WTC11 (cell line): Measurements from ENCODE around the gene FZD2. TPM values are rescaled to one million over a fixed set of nuclear protein-coding genes. Genes with fewer than 3 reads are reported as not detected.

ENCODE experiments used
- ATAC-seq: fragments of 200-7000 bp; cut with Tn5 transposase; 2 replicates; pipeline ENCODE4 v1.10.0; 2021; ENCODE audit warnings: mild to moderate bottlenecking, moderate library complexity
- CTCF ChIA-PET: fragments of 300-600 bp; sonication (Branson Sonifier 250); formaldehyde crosslinking; loops from one replicate; lab custom pipeline; 2021; ENCODE audit warnings: antibody characterized with exemption; lab: Charles Lee
- POLR2A ChIA-PET: fragments of 350-600 bp; sonication (Branson Sonifier 250); formaldehyde crosslinking; loops from one replicate; lab custom pipeline; 2021; ENCODE audit warnings: antibody characterized with exemption; lab: Charles Lee
- DNase-seq: peaks from one replicate; pipeline ENCODE4 v3.0.0; 2021; ENCODE audit warnings: low spot score
- H3K27ac Mint-ChIP-seq: 2 replicates; pipeline ENCODE4 v1.8.0; 2021; ENCODE audit warnings: mixed read lengths
- H3K27me3 Mint-ChIP-seq: 2 replicates; pipeline ENCODE4 v1.8.0; 2021; ENCODE audit warnings: low read depth, mild to moderate bottlenecking, moderate library complexity, mixed read lengths
- H3K36me3 Mint-ChIP-seq: 2 replicates; pipeline ENCODE4 v1.8.0; 2021; ENCODE audit warnings: mixed read lengths
- H3K4me1 Mint-ChIP-seq: 2 replicates; pipeline ENCODE4 v1.8.0; 2022; ENCODE audit warnings: mixed read lengths
- H3K4me3 Mint-ChIP-seq: 2 replicates; pipeline ENCODE4 v1.8.0; 2021; ENCODE audit warnings: mild to moderate bottlenecking, moderate library complexity, mixed read lengths
- H3K9me3 Mint-ChIP-seq: 2 replicates; pipeline ENCODE4 v1.8.0; 2021; ENCODE audit warnings: mixed read lengths
- CBFB ChIP-seq: sonication (generic); formaldehyde crosslinking; IDR thresholded peaks from 2 replicates; pipeline ENCODE4 v1.8.1; 2022; ENCODE audit warnings: mild to moderate bottlenecking, low read depth, missing genetic modification reagents
- NFATC4 ChIP-seq: fragments of 250-450 bp; sonication (Bioruptor Pico); IDR thresholded peaks from 2 replicates; pipeline ENCODE4 v1.9.0; 2021; ENCODE audit warnings: mild to moderate bottlenecking
- ZNF396 ChIP-seq: fragments of 250-450 bp; sonication (Bioruptor Pico); IDR thresholded peaks from 2 replicates; pipeline ENCODE4 v1.8.0; 2021; ENCODE audit warnings: mild to moderate bottlenecking, moderate library complexity, borderline replicate concordance
- total RNA-seq: library from RNA; stranded (reverse); gene quantifications from 3 replicates; pipeline ENCODE4 v1.2.3, GENCODE V29; 2021
- TF ChIP-seq, protein P1 (sequence below): sonication (generic); formaldehyde crosslinking; IDR thresholded peaks from 2 replicates; pipeline ENCODE4 v1.8.1; 2022; ENCODE audit warnings: low read depth, missing genetic modification reagents, borderline replicate concordance
- TF ChIP-seq, protein P2 (sequence below): sonication (generic); formaldehyde crosslinking; IDR thresholded peaks from 2 replicates; pipeline ENCODE4 v1.8.0; 2023; ENCODE audit warnings: mild to moderate bottlenecking, missing genetic modification reagents
- TF ChIP-seq, protein P3 (sequence below): sonication (generic); formaldehyde crosslinking; IDR thresholded peaks from 2 replicates; pipeline ENCODE4 v1.8.0; 2022; ENCODE audit warnings: mild to moderate bottlenecking, missing genetic modification reagents
- TF ChIP-seq, protein P4 (sequence below): sonication (generic); formaldehyde crosslinking; IDR thresholded peaks from 2 replicates; pipeline ENCODE4 v1.8.0; 2023; ENCODE audit warnings: missing genetic modification reagents
- TF ChIP-seq, protein P5 (sequence below): fragments of 250-450 bp; sonication (Bioruptor Pico); IDR thresholded peaks from 2 replicates; pipeline ENCODE4 v1.8.0; 2021; ENCODE audit warnings: mild to moderate bottlenecking
- TF ChIP-seq, protein P6 (sequence below): sonication (generic); formaldehyde crosslinking; IDR thresholded peaks from 2 replicates; pipeline ENCODE4 v1.8.1; 2022; ENCODE audit warnings: missing genetic modification reagents, borderline replicate concordance
- TF ChIP-seq, protein P7 (sequence below): sonication (generic); formaldehyde crosslinking; IDR thresholded peaks from 2 replicates; pipeline ENCODE4 v1.8.0; 2023; ENCODE audit warnings: missing genetic modification reagents, mild to moderate bottlenecking, borderline replicate concordance

The FZD2 gene
- total RNA-seq, 1 experiment from 2014 or later: 42.8 TPM

DNA sequence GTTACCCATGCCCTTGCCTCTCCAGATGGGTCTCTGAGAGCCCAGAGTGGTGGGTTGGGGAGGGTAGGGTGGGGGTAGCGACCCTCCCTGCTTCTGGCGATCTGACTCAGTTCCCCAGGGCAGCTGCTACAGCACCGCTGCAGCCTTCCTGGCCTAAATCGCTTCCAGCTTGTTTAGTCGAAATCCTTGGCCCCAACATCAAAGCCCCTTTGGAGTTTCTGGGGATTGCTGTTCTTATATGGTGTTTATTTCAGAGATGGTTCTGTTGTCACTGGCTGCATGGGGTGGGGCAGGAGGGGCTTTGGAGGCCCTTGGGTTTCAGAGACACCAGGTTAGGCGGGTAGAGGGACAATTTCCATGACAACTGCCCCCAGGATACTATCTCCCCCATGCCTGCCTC, 35.9 kb downstream of the FZD2 start (continued):
- TF ChIP-seq, protein P1, sequence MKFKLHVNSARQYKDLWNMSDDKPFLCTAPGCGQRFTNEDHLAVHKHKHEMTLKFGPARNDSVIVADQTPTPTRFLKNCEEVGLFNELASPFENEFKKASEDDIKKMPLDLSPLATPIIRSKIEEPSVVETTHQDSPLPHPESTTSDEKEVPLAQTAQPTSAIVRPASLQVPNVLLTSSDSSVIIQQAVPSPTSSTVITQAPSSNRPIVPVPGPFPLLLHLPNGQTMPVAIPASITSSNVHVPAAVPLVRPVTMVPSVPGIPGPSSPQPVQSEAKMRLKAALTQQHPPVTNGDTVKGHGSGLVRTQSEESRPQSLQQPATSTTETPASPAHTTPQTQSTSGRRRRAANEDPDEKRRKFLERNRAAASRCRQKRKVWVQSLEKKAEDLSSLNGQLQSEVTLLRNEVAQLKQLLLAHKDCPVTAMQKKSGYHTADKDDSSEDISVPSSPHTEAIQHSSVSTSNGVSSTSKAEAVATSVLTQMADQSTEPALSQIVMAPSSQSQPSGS (CRISPR knock-in tag): no peak
- TF ChIP-seq NFATC4: no peak

DNA sequence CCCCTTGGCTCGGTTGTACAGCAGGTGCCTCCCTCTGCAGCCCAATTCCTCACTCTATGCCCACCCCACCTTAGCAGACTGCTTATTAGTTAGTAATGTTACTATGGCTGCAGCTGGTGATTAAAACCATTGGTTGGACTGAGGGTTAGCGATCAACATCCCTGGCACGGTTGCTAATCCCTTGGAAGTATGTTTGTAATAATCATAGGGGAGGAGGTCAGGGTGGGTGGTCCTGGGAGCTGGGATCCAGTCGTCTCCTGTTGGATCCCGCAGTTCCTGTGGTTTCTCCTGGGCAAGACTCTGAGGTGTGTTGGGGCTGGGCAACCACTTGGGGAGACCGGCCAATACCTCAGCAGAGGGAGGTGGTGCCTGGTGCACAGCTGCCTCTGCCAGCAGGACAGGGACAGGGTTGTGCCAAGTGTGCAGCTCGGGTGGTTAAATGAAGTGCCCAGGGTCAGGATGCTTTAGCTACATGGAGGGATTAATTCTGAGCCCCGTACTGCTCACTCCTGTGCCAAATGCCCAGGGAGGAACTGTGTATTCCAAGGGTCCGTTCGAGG, 38.0 kb downstream of the FZD2 start:
- TF ChIP-seq CBFB (no peak), ZNF396 (CRISPR knock-in tag) (no peak)
- TF ChIP-seq, protein P2, sequence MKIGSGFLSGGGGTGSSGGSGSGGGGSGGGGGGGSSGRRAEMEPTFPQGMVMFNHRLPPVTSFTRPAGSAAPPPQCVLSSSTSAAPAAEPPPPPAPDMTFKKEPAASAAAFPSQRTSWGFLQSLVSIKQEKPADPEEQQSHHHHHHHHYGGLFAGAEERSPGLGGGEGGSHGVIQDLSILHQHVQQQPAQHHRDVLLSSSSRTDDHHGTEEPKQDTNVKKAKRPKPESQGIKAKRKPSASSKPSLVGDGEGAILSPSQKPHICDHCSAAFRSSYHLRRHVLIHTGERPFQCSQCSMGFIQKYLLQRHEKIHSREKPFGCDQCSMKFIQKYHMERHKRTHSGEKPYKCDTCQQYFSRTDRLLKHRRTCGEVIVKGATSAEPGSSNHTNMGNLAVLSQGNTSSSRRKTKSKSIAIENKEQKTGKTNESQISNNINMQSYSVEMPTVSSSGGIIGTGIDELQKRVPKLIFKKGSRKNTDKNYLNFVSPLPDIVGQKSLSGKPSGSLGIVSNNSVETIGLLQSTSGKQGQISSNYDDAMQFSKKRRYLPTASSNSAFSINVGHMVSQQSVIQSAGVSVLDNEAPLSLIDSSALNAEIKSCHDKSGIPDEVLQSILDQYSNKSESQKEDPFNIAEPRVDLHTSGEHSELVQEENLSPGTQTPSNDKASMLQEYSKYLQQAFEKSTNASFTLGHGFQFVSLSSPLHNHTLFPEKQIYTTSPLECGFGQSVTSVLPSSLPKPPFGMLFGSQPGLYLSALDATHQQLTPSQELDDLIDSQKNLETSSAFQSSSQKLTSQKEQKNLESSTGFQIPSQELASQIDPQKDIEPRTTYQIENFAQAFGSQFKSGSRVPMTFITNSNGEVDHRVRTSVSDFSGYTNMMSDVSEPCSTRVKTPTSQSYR (CRISPR knock-in tag): no peak
- TF ChIP-seq, protein P3, sequence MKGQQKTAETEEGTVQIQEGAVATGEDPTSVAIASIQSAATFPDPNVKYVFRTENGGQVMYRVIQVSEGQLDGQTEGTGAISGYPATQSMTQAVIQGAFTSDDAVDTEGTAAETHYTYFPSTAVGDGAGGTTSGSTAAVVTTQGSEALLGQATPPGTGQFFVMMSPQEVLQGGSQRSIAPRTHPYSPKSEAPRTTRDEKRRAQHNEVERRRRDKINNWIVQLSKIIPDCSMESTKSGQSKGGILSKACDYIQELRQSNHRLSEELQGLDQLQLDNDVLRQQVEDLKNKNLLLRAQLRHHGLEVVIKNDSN: no peak
- TF ChIP-seq, protein P4, sequence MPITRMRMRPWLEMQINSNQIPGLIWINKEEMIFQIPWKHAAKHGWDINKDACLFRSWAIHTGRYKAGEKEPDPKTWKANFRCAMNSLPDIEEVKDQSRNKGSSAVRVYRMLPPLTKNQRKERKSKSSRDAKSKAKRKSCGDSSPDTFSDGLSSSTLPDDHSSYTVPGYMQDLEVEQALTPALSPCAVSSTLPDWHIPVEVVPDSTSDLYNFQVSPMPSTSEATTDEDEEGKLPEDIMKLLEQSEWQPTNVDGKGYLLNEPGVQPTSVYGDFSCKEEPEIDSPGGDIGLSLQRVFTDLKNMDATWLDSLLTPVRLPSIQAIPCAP (CRISPR knock-in tag): no peak
- TF ChIP-seq, protein P5, sequence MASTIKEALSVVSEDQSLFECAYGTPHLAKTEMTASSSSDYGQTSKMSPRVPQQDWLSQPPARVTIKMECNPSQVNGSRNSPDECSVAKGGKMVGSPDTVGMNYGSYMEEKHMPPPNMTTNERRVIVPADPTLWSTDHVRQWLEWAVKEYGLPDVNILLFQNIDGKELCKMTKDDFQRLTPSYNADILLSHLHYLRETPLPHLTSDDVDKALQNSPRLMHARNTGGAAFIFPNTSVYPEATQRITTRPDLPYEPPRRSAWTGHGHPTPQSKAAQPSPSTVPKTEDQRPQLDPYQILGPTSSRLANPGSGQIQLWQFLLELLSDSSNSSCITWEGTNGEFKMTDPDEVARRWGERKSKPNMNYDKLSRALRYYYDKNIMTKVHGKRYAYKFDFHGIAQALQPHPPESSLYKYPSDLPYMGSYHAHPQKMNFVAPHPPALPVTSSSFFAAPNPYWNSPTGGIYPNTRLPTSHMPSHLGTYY (CRISPR knock-in tag): no peak
- TF ChIP-seq, protein P6, sequence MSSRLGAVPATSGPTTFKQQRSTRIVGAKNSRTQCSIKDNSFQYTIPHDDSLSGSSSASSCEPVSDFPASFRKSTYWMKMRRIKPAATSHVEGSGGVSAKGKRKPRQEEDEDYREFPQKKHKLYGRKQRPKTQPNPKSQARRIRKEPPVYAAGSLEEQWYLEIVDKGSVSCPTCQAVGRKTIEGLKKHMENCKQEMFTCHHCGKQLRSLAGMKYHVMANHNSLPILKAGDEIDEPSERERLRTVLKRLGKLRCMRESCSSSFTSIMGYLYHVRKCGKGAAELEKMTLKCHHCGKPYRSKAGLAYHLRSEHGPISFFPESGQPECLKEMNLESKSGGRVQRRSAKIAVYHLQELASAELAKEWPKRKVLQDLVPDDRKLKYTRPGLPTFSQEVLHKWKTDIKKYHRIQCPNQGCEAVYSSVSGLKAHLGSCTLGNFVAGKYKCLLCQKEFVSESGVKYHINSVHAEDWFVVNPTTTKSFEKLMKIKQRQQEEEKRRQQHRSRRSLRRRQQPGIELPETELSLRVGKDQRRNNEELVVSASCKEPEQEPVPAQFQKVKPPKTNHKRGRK: no peak
- TF ChIP-seq, protein P7, sequence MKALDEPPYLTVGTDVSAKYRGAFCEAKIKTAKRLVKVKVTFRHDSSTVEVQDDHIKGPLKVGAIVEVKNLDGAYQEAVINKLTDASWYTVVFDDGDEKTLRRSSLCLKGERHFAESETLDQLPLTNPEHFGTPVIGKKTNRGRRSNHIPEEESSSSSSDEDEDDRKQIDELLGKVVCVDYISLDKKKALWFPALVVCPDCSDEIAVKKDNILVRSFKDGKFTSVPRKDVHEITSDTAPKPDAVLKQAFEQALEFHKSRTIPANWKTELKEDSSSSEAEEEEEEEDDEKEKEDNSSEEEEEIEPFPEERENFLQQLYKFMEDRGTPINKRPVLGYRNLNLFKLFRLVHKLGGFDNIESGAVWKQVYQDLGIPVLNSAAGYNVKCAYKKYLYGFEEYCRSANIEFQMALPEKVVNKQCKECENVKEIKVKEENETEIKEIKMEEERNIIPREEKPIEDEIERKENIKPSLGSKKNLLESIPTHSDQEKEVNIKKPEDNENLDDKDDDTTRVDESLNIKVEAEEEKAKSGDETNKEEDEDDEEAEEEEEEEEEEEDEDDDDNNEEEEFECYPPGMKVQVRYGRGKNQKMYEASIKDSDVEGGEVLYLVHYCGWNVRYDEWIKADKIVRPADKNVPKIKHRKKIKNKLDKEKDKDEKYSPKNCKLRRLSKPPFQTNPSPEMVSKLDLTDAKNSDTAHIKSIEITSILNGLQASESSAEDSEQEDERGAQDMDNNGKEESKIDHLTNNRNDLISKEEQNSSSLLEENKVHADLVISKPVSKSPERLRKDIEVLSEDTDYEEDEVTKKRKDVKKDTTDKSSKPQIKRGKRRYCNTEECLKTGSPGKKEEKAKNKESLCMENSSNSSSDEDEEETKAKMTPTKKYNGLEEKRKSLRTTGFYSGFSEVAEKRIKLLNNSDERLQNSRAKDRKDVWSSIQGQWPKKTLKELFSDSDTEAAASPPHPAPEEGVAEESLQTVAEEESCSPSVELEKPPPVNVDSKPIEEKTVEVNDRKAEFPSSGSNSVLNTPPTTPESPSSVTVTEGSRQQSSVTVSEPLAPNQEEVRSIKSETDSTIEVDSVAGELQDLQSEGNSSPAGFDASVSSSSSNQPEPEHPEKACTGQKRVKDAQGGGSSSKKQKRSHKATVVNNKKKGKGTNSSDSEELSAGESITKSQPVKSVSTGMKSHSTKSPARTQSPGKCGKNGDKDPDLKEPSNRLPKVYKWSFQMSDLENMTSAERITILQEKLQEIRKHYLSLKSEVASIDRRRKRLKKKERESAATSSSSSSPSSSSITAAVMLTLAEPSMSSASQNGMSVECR: no peak
- no peak for ATAC-seq
- H3K4me1 Mint-ChIP-seq: peaks cover 18% of the 10 kb centered on the region
- H3K4me3 Mint-ChIP-seq: no peak overlapping the region
- CTCF ChIA-PET: no interaction called here
- H3K27ac Mint-ChIP-seq: no peak overlapping the region
- no peaks in the 10 kb centered on the region; the same call in 1 of the 2 replicates for H3K27me3 Mint-ChIP-seq
- no peaks in the 10 kb centered on the region for H3K36me3 Mint-ChIP-seq
- no peaks in the 10 kb centered on the region for H3K9me3 Mint-ChIP-seq
- DNase-seq: no peak
- POLR2A ChIA-PET: no interaction called here
